ENCODE measurements around the gene PPP1R26. TPM values are rescaled to one million over a fixed set of nuclear protein-coding genes. Genes with fewer than 3 reads are reported as not detected.

Gene PPP1R26
- total and polyA plus RNA-seq, 2 of the 13 experiments (the other 11 are each of a cell fraction or from before 2014, with no cell fraction given) = 8.6 to 11.6 TPM

GRCh38 chr9:135484460-135485277 is 5.1 kb downstream of the PPP1R26 start:
- Histone ChIP-seq H2AFZ (ENCODE audit: low read length) (no peak overlapping the region), H3K27me3 (ENCODE audit: control insufficient read depth in 1 of 2, insufficient read depth in 2 of 2, low read length in 2 of 2) (no peaks in the 10 kb centered on the region; a peak in 1 of 5 replicates), H3K27ac (ENCODE audit: extremely low read length, insufficient read depth, low read length) (no peak overlapping the region), H3K4me1 (ENCODE audit: insufficient read depth, low read length) (peaks cover 25% of the 10 kb centered on the region), H3K79me2 (ENCODE audit: insufficient read depth, low read length) (peaks cover 16% of the 10 kb centered on the region), H4K20me1 (ENCODE audit: insufficient read depth, low read length) (no peaks in the 10 kb centered on the region), H3K9me3 (ENCODE audit: low read length) (no peaks in the 10 kb centered on the region), H3K4me2 (ENCODE audit: low read depth, low read length) (no peak overlapping the region), H3K9ac (ENCODE audit: insufficient read depth, low read depth, low read length) (no peak overlapping the region), H3K4me3 (replicated peaks in 1 of 3; ENCODE audit: insufficient read depth in 1 of 3, low read depth in 2 of 3, low read length in 3 of 3) (no peak overlapping the region), H3K36me3 (replicated peaks in 1 of 2; ENCODE audit: control insufficient read depth in 1 of 2, insufficient read depth in 2 of 2, low read length in 2 of 2) (peaks cover 15 to 33% of the 10 kb centered on the region in 2 experiments; a peak in 4 of 5 replicates)
- ChIA-PET POLR2A (no interaction called here), CTCF (ENCODE audit: low intra/inter-chr PET ratio, low total read pairs) (no interaction called here)
- ATAC-seq (no peak), FAIRE-seq (no peak), DNase-seq (ENCODE audit: low spot score) (no peak)
- TF ChIP-seq ZFYVE20 (CRISPR knock-in tag; IDR thresholded peaks at IDR 0.05; ENCODE audit: borderline replicate concordance, low read depth) = no peak
- TF ChIP-seq ZFY (CRISPR knock-in tag; IDR thresholded peaks at IDR 0.05) = no peak
- TF ChIP-seq HNF4G (IDR thresholded peaks at IDR 0.05; ENCODE audit: borderline replicate concordance, low read depth, low read length) = no peak
- no peak for TF ChIP-seq HNF4G (CRISPR knock-in tag; IDR thresholded peaks at IDR 0.05; ENCODE audit: borderline replicate concordance, low read depth)
- TF ChIP-seq ZNF598 (CRISPR knock-in tag; IDR thresholded peaks at IDR 0.05; ENCODE audit: borderline replicate concordance) = no peak
- TF ChIP-seq ZNF432 (CRISPR knock-in tag; IDR thresholded peaks at IDR 0.05; ENCODE audit: borderline replicate concordance) = no peak
- TF ChIP-seq ARID5B (CRISPR knock-in tag; IDR thresholded peaks at IDR 0.05) = no peak
- no peak for TF ChIP-seq ZNF292 (CRISPR knock-in tag; IDR thresholded peaks at IDR 0.05; ENCODE audit: borderline replicate concordance, low read depth)
- TF ChIP-seq MAFF (IDR thresholded peaks at IDR 0.05; ENCODE audit: low read depth, low read length) = no peak
- peak; percentile 53 for TF ChIP-seq AGO2 (optimal IDR thresholded peaks at IDR 0.05; ENCODE audit: low read depth, low read length)
- no peak for TF ChIP-seq SAP130 (CRISPR knock-in tag; IDR thresholded peaks at IDR 0.05; ENCODE audit: low read depth)
- no peak for TF ChIP-seq PLSCR1 (CRISPR knock-in tag; IDR thresholded peaks at IDR 0.05; ENCODE audit: borderline replicate concordance)
- 0 out of 2 replicates have a peak, but pooled peaks have one; percentile 32 for TF ChIP-seq RBFOX2 (IDR thresholded peaks at IDR 0.05; ENCODE audit: low read depth, low read length)
- no peak for TF ChIP-seq FOXC1 (CRISPR knock-in tag; IDR thresholded peaks at IDR 0.05; ENCODE audit: borderline replicate concordance)
- no peak for TF ChIP-seq ZSCAN31 (CRISPR knock-in tag; IDR thresholded peaks at IDR 0.05; ENCODE audit: low read depth)
- TF ChIP-seq GRHL1 (CRISPR knock-in tag; conservative IDR thresholded peaks at IDR 0.05) = no peak
- TF ChIP-seq ZNF136 (CRISPR knock-in tag; IDR thresholded peaks at IDR 0.05; ENCODE audit: low read depth) = no peak
- TF ChIP-seq ZNF644 (CRISPR knock-in tag; IDR thresholded peaks at IDR 0.05; ENCODE audit: low read depth) = no peak
- TF ChIP-seq HNF4A (CRISPR knock-in tag; IDR thresholded peaks at IDR 0.05) = no peak
- no TSS peak for BruUV-seq (replicated peaks)
- 95% methylated on average over 38 of the region's 47 CpGs for WGBS (ENCODE audit: low lambda C conversion rate)
- intact Hi-C loops (cut with micrococcal nuclease; ENCODE audit: unreplicated experiment) = no loop called here
- in situ Hi-C loops (cut with HindIII; ENCODE audit: extremely low pct_ligation_motif_present, low pct_unique_long_range_greater_than_20kb) = no loop called here

Measured in HepG2 (cell line).